Measurements from ENCODE around the gene FHDC1. TPM values are rescaled to one million over a fixed set of nuclear protein-coding genes. Genes with fewer than 3 reads are reported as not detected.
A peak's percentile ranks its signal among the peaks of the same experiment; 100 is the strongest.

The FHDC1 gene
- polyA plus RNA-seq, 3 donors, result 0.21 TPM; not detected in 2

- no peak overlapping the region for H3K4me3 ChIP-seq (replicated peaks in 1 of 3; ENCODE audit: low read depth in 2 of 3, low read length in 3 of 3)
- H3K4me1 Mint-ChIP-seq, result peaks cover 25% of the 10 kb centered on the region
- H3K4me2 ChIP-seq (replicated peaks; ENCODE audit: extremely low read depth, low read length, poor library complexity, severe bottlenecking), result peak overlapping the region; percentile 15
- 47% methylated on average over 3 of the region's 3 CpGs for whole genome bisulfite sequencing (ENCODE audit: insufficient coverage)
- H3K27ac ChIP-seq (ENCODE audit: low read depth in 1 of 2, low read length in 2 of 2), result no peak overlapping the region
- no peak overlapping the region for H3K9ac ChIP-seq (ENCODE audit: insufficient read depth, low read length, poor library complexity, severe bottlenecking)
- peak overlapping the region in 3 of 7 donors; percentile 6 to 55 (median 39) for H3K27ac Mint-ChIP-seq
- peaks cover 0 to 6% (median 2%) of the 10 kb centered on the region in 7 donors for H3K9me3 Mint-ChIP-seq
- peaks cover 16 to 19% of the 10 kb centered on the region in 2 donors for H3K4me1 ChIP-seq (ENCODE audit: control insufficient read depth in 1 of 2, insufficient read depth in 2 of 2, low read length in 2 of 2)
- H3K9me3 ChIP-seq (replicated peaks in 1 of 2; ENCODE audit: control insufficient read depth in 1 of 2, insufficient read depth in 1 of 2, low read length in 2 of 2), result no peaks in the 10 kb centered on the region
- DNase-seq, result no peak
- H3K4me3 Mint-ChIP-seq, result peak overlapping the region in 1 of 2 donors; percentile 39
- no peaks in the 10 kb centered on the region for H3K27me3 ChIP-seq (ENCODE audit: control insufficient read depth in 2 of 2, insufficient read depth in 2 of 2, low read length in 2 of 2)
- H3K27me3 Mint-ChIP-seq (ENCODE audit: low read depth in 3 of 3), result peaks cover 0 to 8% (median under 1%) of the 10 kb centered on the region in 3 donors
- H3K36me3 Mint-ChIP-seq, result peaks cover 0 to 3% of the 10 kb centered on the region in 2 donors
- no peak for TF ChIP-seq CTCF (IDR thresholded peaks at IDR 0.05)
- H4K20me1 ChIP-seq (ENCODE audit: insufficient read depth, low read length), result no peaks in the 10 kb centered on the region
- intact Hi-C loops (cut with micrococcal nuclease), result no loop called here
- H3K36me3 ChIP-seq (replicated peaks in 1 of 2; ENCODE audit: control insufficient read depth in 1 of 2, insufficient read depth in 2 of 2, low read length in 2 of 2), result no peaks in the 10 kb centered on the region
- no peaks in the 10 kb centered on the region for H3K79me2 ChIP-seq (ENCODE audit: insufficient read depth, low read length)
- no peak overlapping the region for H2AFZ ChIP-seq (ENCODE audit: insufficient read depth, low read depth, low read length, poor library complexity, severe bottlenecking)
These were observed 8.4 kb upstream of the FHDC1 start for GRCh38 chr4:152927737-152928136.

GRCh38 chr4:152928286-152928685 is 7.8 kb upstream of the FHDC1 start:
- intact Hi-C loops (cut with micrococcal nuclease), result no loop called here
- Histone ChIP-seq H2AFZ (ENCODE audit: insufficient read depth, low read depth, low read length, poor library complexity, severe bottlenecking) (no peak overlapping the region), H3K36me3 (replicated peaks in 1 of 2; ENCODE audit: control insufficient read depth in 1 of 2, insufficient read depth in 2 of 2, low read length in 2 of 2) (no peaks in the 10 kb centered on the region), H3K9ac (ENCODE audit: insufficient read depth, low read length, poor library complexity, severe bottlenecking) (no peak overlapping the region), H3K9me3 (replicated peaks in 1 of 2; ENCODE audit: control insufficient read depth in 1 of 2, insufficient read depth in 1 of 2, low read length in 2 of 2) (no peaks in the 10 kb centered on the region), H3K4me3 (replicated peaks in 1 of 3; ENCODE audit: low read depth in 2 of 3, low read length in 3 of 3) (no peak overlapping the region), H4K20me1 (ENCODE audit: insufficient read depth, low read length) (no peaks in the 10 kb centered on the region), H3K27me3 (ENCODE audit: control insufficient read depth in 2 of 2, insufficient read depth in 2 of 2, low read length in 2 of 2) (peaks cover 0 to 3% of the 10 kb centered on the region in 2 donors), H3K4me2 (replicated peaks; ENCODE audit: extremely low read depth, low read length, poor library complexity, severe bottlenecking) (no peak overlapping the region), H3K27ac (ENCODE audit: low read depth in 1 of 2, low read length in 2 of 2) (no peak overlapping the region), H3K4me1 (ENCODE audit: control insufficient read depth in 1 of 2, insufficient read depth in 2 of 2, low read length in 2 of 2) (peaks cover 16 to 19% of the 10 kb centered on the region in 2 donors), H3K79me2 (ENCODE audit: insufficient read depth, low read length) (no peaks in the 10 kb centered on the region)
- no peak for TF ChIP-seq CTCF (IDR thresholded peaks at IDR 0.05)
- peaks cover 25% of the 10 kb centered on the region for H3K4me1 Mint-ChIP-seq
- no CpG with 5 or more reads among the region's 4 CpGs for WGBS (ENCODE audit: insufficient coverage)
- DNase-seq, result no peak
- H3K4me3 Mint-ChIP-seq, result no peak overlapping the region
- H3K27ac Mint-ChIP-seq, result no peak overlapping the region
- peaks cover 4 to 13% (median 6%) of the 10 kb centered on the region in 3 donors for H3K27me3 Mint-ChIP-seq (ENCODE audit: low read depth in 3 of 3)
- peaks cover 2 to 3% of the 10 kb centered on the region in 2 donors for H3K36me3 Mint-ChIP-seq
- H3K9me3 Mint-ChIP-seq, result peaks cover 0 to 6% (median 4%) of the 10 kb centered on the region in 7 donors
